ENCODE measurements around the gene ITGAL.

Gene ITGAL

GRCh38 chr16:30525844-30526136, 53.2 kb downstream of the ITGAL start:
- no peak for TF ChIP-seq CTCF (conservative IDR thresholded peaks at IDR 0.05)
- no peak for TF ChIP-seq ZFX (IDR thresholded peaks at IDR 0.05)
- H3K27ac ChIP-seq = peak overlapping the region; percentile 95

GRCh38 chr16:30526137-30526822, 53.7 kb downstream of the ITGAL start, which contains the start of gene ZNF768:
Gene ZNF768 (minus strand): TSS chr16:30526566. CDS start chr16:30526413, 153 bp downstream.
- H3K27ac ChIP-seq = peak within 1 kb of the TSS; percentile 95
- peak; percentile 47; the same call in 1 of the 2 replicates for TF ChIP-seq ZFX (IDR thresholded peaks at IDR 0.05)
- TF ChIP-seq CTCF (conservative IDR thresholded peaks at IDR 0.05) = no peak

GRCh38 chr16:30526823-30527634, 54.5 kb downstream of the ITGAL start:
- H3K27ac ChIP-seq = peak overlapping the region; percentile 95
- TF ChIP-seq ZFX (IDR thresholded peaks at IDR 0.05) (no peak), CTCF (conservative IDR thresholded peaks at IDR 0.05) (no peak; the same call in 1 of the 2 replicates)

- peak overlapping the region; percentile 95 for H3K27ac ChIP-seq
- no peak for TF ChIP-seq CTCF (conservative IDR thresholded peaks at IDR 0.05)
- no peak for TF ChIP-seq ZFX (IDR thresholded peaks at IDR 0.05)
These were observed 55.2 kb downstream of the ITGAL start for GRCh38 chr16:30527635-30528178.

- H3K27ac ChIP-seq = peak overlapping the region; percentile 95
- TF ChIP-seq ZFX (IDR thresholded peaks at IDR 0.05) = no peak
- TF ChIP-seq CTCF (conservative IDR thresholded peaks at IDR 0.05) = no peak
These were observed 56.4 kb downstream of the ITGAL start for GRCh38 chr16:30528799-30529457.

GRCh38 chr16:30530163-30531037, 57.9 kb downstream of the ITGAL start:
- no peak for TF ChIP-seq CTCF (conservative IDR thresholded peaks at IDR 0.05)
- no peak for TF ChIP-seq ZFX (IDR thresholded peaks at IDR 0.05)
- no peak overlapping the region for H3K27ac ChIP-seq
